HL-60 (cell line): ENCODE data around the gene ITGB2.

ENCODE experiments used
- GABPA ChIP-seq: IDR thresholded peaks from 2 replicates; pipeline ENCODE4 v1.6.1; 2012; ENCODE audit warnings: low read depth
- POLR2AphosphoS5 ChIP-seq: IDR thresholded peaks from 2 replicates; pipeline ENCODE4 v1.6.1; 2012; ENCODE audit warnings: low read depth
- TF ChIP-seq, protein P1 (sequence below): IDR thresholded peaks from one replicate; pipeline ENCODE4 v1.5.1; 2011; ENCODE audit warnings: low read length, control low read depth, inconsistent platforms; ENCODE audit not compliant: insufficient read depth
- TF ChIP-seq, protein P2 (sequence below): IDR thresholded peaks from 2 replicates; pipeline ENCODE4 v1.6.1; 2012; ENCODE audit warnings: low read depth; ENCODE audit not compliant: insufficient replicate concordance

DNA sequence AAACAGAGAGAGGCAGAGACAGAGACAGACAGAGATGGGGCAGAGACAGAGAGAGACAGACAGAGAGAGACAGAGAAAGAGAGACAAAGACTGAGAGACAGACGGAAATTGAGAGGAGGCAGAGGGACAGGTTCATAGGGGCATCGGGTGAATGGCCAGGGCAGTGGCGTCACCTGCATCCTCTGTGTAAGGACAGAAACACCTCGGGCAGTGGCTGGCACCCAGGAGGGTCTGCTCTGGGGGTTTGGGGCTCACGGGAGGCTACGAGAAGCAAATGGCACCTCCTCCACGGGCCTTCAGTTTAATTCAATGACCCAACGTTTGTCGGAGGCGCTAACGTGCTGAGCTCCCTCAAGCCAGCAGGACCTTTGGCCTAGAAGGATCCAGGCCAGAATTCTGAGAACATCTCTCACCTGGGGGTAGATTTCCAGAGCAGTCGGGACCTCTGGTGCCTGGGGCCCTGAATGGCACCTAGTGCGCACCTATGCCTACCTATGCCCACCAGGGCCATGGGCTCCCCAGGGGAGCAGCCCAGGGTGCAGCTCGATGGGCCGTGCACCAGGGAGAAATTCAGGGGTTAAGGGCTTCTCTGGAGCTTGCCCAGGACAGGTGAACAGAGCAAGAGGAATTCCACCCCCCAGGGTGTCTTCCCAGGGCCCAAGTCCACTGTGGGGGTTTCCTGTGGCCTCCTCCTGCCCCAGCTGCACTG is 26.6 kb downstream of the ITGB2 start:
- TF ChIP-seq, protein P1, sequence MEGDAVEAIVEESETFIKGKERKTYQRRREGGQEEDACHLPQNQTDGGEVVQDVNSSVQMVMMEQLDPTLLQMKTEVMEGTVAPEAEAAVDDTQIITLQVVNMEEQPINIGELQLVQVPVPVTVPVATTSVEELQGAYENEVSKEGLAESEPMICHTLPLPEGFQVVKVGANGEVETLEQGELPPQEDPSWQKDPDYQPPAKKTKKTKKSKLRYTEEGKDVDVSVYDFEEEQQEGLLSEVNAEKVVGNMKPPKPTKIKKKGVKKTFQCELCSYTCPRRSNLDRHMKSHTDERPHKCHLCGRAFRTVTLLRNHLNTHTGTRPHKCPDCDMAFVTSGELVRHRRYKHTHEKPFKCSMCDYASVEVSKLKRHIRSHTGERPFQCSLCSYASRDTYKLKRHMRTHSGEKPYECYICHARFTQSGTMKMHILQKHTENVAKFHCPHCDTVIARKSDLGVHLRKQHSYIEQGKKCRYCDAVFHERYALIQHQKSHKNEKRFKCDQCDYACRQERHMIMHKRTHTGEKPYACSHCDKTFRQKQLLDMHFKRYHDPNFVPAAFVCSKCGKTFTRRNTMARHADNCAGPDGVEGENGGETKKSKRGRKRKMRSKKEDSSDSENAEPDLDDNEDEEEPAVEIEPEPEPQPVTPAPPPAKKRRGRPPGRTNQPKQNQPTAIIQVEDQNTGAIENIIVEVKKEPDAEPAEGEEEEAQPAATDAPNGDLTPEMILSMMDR, result no peak
- TF ChIP-seq GABPA, result no peak
- TF ChIP-seq, protein P2, sequence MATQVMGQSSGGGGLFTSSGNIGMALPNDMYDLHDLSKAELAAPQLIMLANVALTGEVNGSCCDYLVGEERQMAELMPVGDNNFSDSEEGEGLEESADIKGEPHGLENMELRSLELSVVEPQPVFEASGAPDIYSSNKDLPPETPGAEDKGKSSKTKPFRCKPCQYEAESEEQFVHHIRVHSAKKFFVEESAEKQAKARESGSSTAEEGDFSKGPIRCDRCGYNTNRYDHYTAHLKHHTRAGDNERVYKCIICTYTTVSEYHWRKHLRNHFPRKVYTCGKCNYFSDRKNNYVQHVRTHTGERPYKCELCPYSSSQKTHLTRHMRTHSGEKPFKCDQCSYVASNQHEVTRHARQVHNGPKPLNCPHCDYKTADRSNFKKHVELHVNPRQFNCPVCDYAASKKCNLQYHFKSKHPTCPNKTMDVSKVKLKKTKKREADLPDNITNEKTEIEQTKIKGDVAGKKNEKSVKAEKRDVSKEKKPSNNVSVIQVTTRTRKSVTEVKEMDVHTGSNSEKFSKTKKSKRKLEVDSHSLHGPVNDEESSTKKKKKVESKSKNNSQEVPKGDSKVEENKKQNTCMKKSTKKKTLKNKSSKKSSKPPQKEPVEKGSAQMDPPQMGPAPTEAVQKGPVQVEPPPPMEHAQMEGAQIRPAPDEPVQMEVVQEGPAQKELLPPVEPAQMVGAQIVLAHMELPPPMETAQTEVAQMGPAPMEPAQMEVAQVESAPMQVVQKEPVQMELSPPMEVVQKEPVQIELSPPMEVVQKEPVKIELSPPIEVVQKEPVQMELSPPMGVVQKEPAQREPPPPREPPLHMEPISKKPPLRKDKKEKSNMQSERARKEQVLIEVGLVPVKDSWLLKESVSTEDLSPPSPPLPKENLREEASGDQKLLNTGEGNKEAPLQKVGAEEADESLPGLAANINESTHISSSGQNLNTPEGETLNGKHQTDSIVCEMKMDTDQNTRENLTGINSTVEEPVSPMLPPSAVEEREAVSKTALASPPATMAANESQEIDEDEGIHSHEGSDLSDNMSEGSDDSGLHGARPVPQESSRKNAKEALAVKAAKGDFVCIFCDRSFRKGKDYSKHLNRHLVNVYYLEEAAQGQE, result no peak
- TF ChIP-seq POLR2AphosphoS5, result no peak
